ENCODE measurements around the gene PCBP2.
"Not testable (repeated sequence)": the region's sequence is repeated elsewhere in the genome, so short reads cannot be mapped to it uniquely, and the experiment has no call there.

Gene PCBP2

GRCh38 chr12:53414756-53415417 is 37.0 kb upstream of the PCBP2 start:
- TF ChIP-seq CTCF (IDR thresholded peaks at IDR 0.05; ENCODE audit: poor library complexity, severe bottlenecking), result no peak
- no peaks in the 10 kb centered on the region for H3K27me3 ChIP-seq (ENCODE audit: insufficient read depth, poor library complexity, severe bottlenecking)
- no peaks in the 10 kb centered on the region for H3K9me3 ChIP-seq (ENCODE audit: severe bottlenecking)
- H3K36me3 ChIP-seq (ENCODE audit: low read depth), result peaks cover 36% of the 10 kb centered on the region
- DNase-seq (ENCODE audit: low spot score) (no peak), ATAC-seq (ENCODE audit: low read depth) (no peak)
- H3K4me1 ChIP-seq (ENCODE audit: insufficient read depth, poor library complexity, severe bottlenecking), result no peaks in the 10 kb centered on the region
- H3K27ac ChIP-seq (ENCODE audit: poor library complexity, severe bottlenecking), result no peak overlapping the region
- no peak overlapping the region for H3K4me3 ChIP-seq (ENCODE audit: severe bottlenecking)

- H3K27ac ChIP-seq (ENCODE audit: poor library complexity, severe bottlenecking); DNase-seq (ENCODE audit: low spot score); H3K4me3 ChIP-seq (ENCODE audit: severe bottlenecking); H3K27me3 ChIP-seq (ENCODE audit: insufficient read depth, poor library complexity, severe bottlenecking); H3K4me1 ChIP-seq (ENCODE audit: insufficient read depth, poor library complexity, severe bottlenecking); H3K9me3 ChIP-seq (ENCODE audit: severe bottlenecking): not testable (repeated sequence)
- peaks cover 27% of the 10 kb centered on the region for H3K36me3 ChIP-seq (ENCODE audit: low read depth)
- ATAC-seq (ENCODE audit: low read depth), result peak; percentile 41; the same call in 1 of the 3 replicates
Measured at GRCh38 chr12:53415752-53416389, 36.0 kb upstream of the PCBP2 start.

- not testable (repeated sequence) for H3K4me3 ChIP-seq (ENCODE audit: severe bottlenecking); ATAC-seq (ENCODE audit: low read depth); DNase-seq (ENCODE audit: low spot score); H3K9me3 ChIP-seq (ENCODE audit: severe bottlenecking); H3K27me3 ChIP-seq (ENCODE audit: insufficient read depth, poor library complexity, severe bottlenecking); H3K27ac ChIP-seq (ENCODE audit: poor library complexity, severe bottlenecking); H3K4me1 ChIP-seq (ENCODE audit: insufficient read depth, poor library complexity, severe bottlenecking)
- H3K36me3 ChIP-seq (ENCODE audit: low read depth), result peaks cover 16% of the 10 kb centered on the region
Measured at GRCh38 chr12:53417291-53417816, 34.5 kb upstream of the PCBP2 start.

- Histone ChIP-seq H3K4me1 (ENCODE audit: insufficient read depth, poor library complexity, severe bottlenecking) (peaks cover 4% of the 10 kb centered on the region), H3K9me3 (ENCODE audit: severe bottlenecking) (no peaks in the 10 kb centered on the region), H3K4me3 (ENCODE audit: severe bottlenecking) (no peak overlapping the region), H3K27me3 (ENCODE audit: insufficient read depth, poor library complexity, severe bottlenecking) (no peaks in the 10 kb centered on the region), H3K36me3 (ENCODE audit: low read depth) (peaks cover 7% of the 10 kb centered on the region), H3K27ac (ENCODE audit: poor library complexity, severe bottlenecking) (no peak overlapping the region)
- no peak for TF ChIP-seq CTCF (IDR thresholded peaks at IDR 0.05; ENCODE audit: poor library complexity, severe bottlenecking)
- DNase-seq (ENCODE audit: low spot score) (no peak), ATAC-seq (ENCODE audit: low read depth) (no peak)
Measured at GRCh38 chr12:53418221-53418620, 33.7 kb upstream of the PCBP2 start.

- DNase-seq (ENCODE audit: low spot score) (no peak), ATAC-seq (ENCODE audit: low read depth) (no peak)
- Histone ChIP-seq H3K4me3 (ENCODE audit: severe bottlenecking) (no peak overlapping the region), H3K36me3 (ENCODE audit: low read depth) (no peaks in the 10 kb centered on the region), H3K27me3 (ENCODE audit: insufficient read depth, poor library complexity, severe bottlenecking) (no peaks in the 10 kb centered on the region), H3K9me3 (ENCODE audit: severe bottlenecking) (no peaks in the 10 kb centered on the region), H3K27ac (ENCODE audit: poor library complexity, severe bottlenecking) (no peak overlapping the region), H3K4me1 (ENCODE audit: insufficient read depth, poor library complexity, severe bottlenecking) (peaks cover 4% of the 10 kb centered on the region)
- no peak for TF ChIP-seq CTCF (IDR thresholded peaks at IDR 0.05; ENCODE audit: poor library complexity, severe bottlenecking)
Measured at GRCh38 chr12:53419756-53420155, 32.1 kb upstream of the PCBP2 start.

GRCh38 chr12:53422247-53422646 is 29.7 kb upstream of the PCBP2 start:
- ATAC-seq (ENCODE audit: low read depth); H3K27me3 ChIP-seq (ENCODE audit: insufficient read depth, poor library complexity, severe bottlenecking); H3K27ac ChIP-seq (ENCODE audit: poor library complexity, severe bottlenecking); H3K9me3 ChIP-seq (ENCODE audit: severe bottlenecking); H3K4me1 ChIP-seq (ENCODE audit: insufficient read depth, poor library complexity, severe bottlenecking); DNase-seq (ENCODE audit: low spot score); H3K36me3 ChIP-seq (ENCODE audit: low read depth); H3K4me3 ChIP-seq (ENCODE audit: severe bottlenecking): not testable (repeated sequence)

Measured in RWPE2 (cell line).